NCI-H1436 (cell line): ENCODE data around the gene C6orf52.
"Not testable (repeated sequence)": the region's sequence is repeated elsewhere in the genome, so short reads cannot be mapped to it uniquely, and the experiment has no call there.

Experiments
- DNase-seq: peaks from one replicate; lab custom pipeline; 2025; lab: John Stamatoyannopoulos, UW

Gene C6orf52

GRCh38 chr6:10694302-10695085, at the start of gene C6orf52, which contains the start of gene PAK1IP1:
C6orf52 (minus strand) TSS chr6:10694616; CDS start chr6:10687550, 7,066 bp downstream.
PAK1IP1 (plus strand) TSS chr6:10694972; CDS start chr6:10694986, 14 bp downstream.
- peak; percentile 92 for DNase-seq

DNA sequence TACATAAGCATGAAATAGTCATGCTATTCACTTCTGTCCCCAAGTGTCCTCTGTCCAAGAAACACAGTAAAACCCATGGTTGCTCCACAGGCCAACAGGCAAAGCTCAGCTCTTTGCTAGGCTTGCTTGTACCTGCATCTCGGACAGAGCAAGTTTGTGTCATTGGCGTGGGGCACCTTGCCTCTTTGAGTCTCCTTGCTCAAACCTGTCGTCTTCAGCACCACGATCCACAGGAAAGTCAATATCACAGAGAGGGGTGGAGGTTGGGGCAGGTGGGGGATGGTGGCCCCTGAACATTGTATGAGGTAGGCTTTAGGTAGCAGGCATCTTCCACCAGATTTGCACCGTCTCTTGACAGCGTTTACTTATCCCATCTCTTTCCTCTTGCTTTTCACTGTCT, 49.1 kb upstream of the C6orf52 start:
- no peak for DNase-seq

GRCh38 chr6:10742251-10742650, 47.8 kb upstream of the C6orf52 start:
- DNase-seq, result no peak

DNA sequence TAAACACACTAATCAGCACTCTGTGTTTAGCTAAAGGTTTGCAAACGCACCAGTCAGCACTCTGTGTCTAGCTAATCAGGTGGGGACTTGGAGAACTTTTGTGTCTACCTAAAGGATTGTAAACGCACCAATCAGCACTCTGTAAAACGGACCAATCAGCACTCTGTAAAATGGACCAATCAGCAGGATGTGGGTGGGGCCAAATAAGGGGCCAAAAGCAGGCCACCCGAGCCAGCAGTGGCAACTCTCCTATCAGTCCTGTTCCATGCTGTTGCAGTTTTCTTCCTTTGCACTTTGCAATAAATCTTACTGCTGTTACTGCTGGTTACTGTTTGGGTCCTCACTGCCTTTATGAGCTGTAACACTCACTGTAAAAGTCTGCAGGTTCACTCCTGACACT, 47.2 kb upstream of the C6orf52 start:
- DNase-seq, result not testable (repeated sequence)

DNA sequence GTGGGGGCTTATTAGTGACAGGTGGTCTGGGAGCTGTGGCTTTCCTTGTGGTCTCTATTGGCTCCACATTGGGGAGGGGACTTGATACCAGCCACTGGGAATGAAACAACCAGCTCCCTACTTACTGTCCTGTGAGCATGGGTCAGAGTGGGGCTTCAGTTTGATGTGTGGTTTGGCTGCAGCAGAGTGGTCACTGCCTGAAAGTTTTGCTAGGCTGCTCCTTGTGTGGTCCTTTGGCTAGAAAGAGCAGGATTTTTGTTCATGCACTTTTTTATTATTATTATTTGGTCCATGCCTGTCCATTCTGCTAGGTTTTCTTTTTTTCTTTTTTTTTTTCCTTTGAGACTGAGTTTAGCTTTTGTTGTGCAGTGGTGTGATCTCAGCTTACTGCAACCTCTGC, 45.6 kb upstream of the C6orf52 start:
- DNase-seq, result no peak

GRCh38 chr6:10736731-10737130, 42.3 kb upstream of the C6orf52 start:
- DNase-seq, result no peak

DNA sequence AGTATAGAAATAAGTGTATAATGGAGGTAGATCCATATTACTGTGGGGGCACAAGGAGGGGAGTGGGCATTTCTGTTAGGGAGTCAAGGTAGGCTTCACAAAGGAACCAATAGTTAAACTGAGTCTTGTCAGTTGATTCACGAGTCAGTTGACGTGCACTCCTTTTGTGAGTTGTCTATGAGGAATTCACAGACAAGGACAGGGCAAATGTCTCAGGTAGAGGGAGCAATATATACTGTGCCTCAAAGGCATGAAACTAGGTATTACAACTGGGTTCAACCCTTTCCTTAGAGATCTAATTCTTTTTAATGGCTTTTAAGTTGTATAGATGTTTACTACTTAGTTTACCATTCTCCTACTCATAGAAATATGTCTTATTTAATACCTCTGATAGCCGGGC, 39.4 kb upstream of the C6orf52 start:
- DNase-seq, result no peak

GRCh38 chr6:10733151-10733715, 38.8 kb upstream of the C6orf52 start:
- DNase-seq, result no peak

DNA sequence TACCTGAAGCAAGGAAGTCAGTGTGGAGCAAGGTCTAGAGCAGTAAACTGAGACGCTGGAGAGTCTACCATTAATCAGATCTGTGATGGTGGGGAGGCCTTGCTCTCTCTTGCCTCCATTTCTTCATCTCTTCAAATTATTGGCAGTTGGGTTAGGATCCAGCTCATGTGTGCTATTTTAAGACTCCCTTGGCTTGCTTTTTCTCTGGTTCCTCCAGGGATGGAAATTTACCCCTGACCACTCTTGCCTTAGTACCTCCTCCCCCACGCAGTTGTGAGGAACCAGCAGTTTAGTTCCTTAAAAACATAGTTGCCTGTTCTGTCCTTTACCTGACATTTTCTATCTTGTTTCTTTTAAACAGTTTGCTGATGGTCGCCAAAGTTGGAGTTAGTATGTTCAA, 35.8 kb upstream of the C6orf52 start:
- no peak for DNase-seq

DNA sequence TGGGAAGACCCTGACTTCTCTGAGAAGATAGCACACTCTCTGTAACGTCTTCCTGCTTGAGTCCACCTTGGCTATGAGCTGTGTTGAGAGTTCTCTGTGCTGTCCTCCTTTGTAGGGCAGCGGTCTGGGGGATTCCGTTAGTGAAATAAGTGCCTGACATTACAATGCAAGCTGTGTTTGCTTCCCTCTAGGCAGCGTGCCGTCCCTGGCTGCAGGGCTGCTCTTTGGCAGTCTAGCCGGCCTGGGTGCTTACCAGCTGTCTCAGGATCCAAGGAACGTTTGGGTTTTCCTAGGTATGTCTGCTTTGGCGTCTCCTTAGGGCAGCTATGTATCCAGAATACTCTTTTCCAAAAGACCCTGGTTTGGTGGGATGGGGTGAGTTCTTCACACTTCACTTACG, 31.3 kb upstream of the C6orf52 start:
- no peak for DNase-seq

GRCh38 chr6:10725044-10725443, 30.6 kb upstream of the C6orf52 start:
- DNase-seq, result no peak

DNA sequence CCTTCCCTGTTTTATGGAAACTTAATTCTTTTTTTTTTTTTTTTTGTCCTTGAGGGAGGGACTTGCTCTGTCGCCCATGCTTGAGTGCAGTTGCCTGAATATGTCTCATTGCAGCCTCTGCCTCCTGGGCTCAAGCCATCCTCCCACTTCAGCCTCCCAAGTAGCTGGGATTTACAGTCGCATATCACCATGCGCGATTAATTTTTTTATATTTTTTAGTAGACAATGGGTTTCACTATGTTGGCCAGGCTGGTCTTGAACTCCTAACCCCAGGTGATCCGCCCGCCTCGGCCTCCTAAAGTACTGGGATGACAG, 29.1 kb upstream of the C6orf52 start:
- DNase-seq, result no peak

DNA sequence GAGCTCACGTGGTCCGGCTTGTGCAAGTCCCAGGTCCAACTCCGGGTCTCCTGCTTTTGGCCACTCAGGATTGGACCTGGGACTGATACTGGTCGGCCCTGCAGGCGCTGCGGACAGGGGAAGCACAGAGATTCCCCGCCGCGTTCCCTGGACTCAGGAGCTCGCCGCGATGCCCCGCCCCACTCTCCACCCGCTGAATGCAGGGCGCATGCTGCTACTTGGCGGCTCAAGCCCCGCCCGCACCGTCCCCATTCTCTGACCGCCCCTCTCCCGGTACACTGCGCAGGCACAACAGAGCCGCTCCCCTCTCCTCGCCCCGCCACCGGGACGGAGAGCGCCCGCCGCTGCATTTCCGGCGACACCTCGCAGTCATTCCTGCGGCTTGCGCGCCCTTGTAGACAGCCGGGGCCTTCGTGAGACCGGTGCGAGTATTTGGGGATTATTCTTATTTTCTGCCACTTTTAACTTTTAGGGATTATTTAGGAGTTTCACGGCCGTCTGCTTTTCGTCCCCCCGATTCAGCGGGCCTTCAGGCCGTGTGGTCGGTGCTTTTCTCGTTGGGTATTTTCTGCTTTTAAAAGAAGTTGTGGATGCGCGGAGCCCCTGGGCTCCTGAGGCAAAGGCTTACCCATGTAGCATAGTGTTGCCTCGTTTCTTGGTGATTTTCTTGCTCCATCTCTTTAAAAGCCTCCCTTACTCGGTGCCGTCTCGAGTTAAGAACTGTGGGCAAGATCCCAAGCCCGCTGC, 28.6 kb upstream of the C6orf52 start, which contains the start of gene TMEM14C:
Gene TMEM14C (plus strand): TSS at position 251 of the 747 bp plus-strand sequence. CDS start 1,544 bp downstream, outside the sequence.
- peak; percentile 83 for DNase-seq

DNA sequence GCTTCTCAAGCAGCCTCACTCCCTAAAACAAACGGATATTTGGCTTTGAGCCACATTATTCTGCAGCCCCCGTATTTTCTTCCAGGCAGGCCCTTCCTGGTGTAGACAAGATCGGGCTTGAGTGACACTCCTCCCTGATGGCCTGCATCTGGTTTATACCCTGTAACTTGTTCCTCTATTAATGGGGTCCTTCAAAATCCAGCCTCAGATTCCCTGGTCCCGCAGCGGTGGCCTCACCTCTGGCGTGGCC, 28.1 kb upstream of the C6orf52 start:
- no peak for DNase-seq

- no peak for DNase-seq
These were observed 27.6 kb upstream of the C6orf52 start for GRCh38 chr6:10721850-10722569.

- not testable (repeated sequence) for DNase-seq
These were observed 26.8 kb upstream of the C6orf52 start for GRCh38 chr6:10720960-10721849.

DNA sequence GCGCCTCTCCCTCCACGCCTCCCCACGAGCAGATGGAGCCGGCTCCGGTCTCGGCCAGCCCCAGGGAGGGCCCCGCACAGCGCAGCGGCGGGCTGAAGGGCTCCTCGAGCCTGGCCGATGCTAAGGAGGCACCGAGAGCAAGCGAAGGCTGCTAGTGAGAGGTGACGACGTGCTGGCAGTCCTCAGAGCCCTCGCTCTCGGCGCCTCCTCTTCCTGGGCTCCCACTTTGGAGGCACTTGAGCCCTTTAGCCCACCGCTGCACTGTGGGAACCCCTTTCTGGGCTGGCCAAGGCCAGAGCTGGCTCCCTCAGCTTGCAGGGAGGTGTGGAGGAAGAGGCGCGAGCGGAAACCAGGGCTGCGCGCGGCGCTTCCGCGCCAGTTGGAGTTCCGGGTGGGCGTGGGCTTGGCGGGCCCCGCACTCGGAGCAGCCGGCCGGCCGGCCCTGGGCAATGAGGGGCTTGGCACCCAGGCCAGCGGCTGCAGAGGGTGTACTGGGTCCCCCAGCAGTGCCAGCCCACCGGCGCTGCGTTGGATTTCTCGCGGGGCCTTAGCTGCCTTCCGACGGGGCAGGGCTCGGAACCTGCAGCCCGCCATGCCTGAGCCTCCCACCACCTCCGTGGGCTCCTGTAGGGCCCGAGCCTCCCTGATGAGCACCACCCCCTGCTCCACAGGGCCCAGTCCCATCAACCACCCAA, 26.0 kb upstream of the C6orf52 start:
- no peak for DNase-seq

- no peak for DNase-seq
These were observed 25.5 kb upstream of the C6orf52 start for GRCh38 chr6:10719964-10720264.

DNA sequence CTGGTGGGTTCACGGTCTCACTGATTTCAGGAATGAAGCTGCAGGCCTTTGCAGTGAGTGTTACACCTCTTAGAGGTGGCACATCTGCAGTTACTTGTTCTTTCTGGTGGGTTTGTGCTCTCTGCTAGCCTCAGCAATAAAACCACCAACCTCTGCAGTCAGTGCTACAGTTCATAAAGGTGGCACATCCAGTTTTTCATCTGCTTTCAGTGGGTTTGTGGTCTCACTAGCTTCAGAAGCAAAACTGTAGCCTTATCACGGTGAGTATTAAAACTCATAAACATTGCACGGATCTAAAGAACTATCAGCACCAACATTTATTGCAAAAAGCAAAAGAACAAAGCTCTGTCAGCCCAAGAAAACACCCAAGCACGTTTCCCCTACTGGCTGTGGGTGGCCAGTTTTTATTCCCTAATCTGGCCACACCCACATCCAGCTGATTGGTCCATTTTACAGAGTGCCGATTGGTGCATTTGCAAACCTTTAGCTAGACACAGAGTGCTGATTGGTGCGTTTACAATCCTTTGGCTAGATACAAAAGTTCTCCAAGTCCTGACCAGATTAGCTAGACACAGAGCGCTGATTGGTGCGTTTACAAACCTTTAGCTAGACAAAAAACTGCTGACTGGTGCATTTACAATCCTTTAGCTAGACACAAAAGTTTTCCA, 25.0 kb upstream of the C6orf52 start:
- no peak for DNase-seq

- DNase-seq, result no peak
These were observed 19.5 kb upstream of the C6orf52 start for GRCh38 chr6:10713962-10714361.

DNA sequence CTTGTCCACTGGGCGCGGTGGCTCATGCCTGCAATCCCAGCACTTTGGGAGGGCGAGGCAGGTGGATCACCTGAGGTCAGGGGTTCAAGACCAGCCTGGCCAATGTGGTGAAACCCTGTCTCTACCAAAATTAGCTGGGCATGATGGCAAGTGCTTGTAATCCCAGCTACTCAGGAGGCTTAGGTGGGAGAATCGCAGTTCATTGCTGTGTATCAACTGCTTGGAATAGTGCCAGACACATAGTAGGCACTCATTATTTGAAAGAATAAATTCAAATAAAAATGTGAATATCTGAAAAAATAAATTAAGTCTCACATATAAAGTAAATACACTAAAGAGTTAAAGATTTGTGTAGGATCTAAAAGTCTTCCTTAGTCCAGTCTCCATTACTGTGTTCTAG, 2.2 kb upstream of the C6orf52 start:
- no peak for DNase-seq
